Measurements from ENCODE around the gene RANGRF.
"Not testable (repeated sequence)": the region's sequence is repeated elsewhere in the genome, so short reads cannot be mapped to it uniquely, and the experiment has no call there.

RANGRF gene, protein sequence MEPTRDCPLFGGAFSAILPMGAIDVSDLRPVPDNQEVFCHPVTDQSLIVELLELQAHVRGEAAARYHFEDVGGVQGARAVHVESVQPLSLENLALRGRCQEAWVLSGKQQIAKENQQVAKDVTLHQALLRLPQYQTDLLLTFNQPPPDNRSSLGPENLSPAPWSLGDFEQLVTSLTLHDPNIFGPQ

DNA sequence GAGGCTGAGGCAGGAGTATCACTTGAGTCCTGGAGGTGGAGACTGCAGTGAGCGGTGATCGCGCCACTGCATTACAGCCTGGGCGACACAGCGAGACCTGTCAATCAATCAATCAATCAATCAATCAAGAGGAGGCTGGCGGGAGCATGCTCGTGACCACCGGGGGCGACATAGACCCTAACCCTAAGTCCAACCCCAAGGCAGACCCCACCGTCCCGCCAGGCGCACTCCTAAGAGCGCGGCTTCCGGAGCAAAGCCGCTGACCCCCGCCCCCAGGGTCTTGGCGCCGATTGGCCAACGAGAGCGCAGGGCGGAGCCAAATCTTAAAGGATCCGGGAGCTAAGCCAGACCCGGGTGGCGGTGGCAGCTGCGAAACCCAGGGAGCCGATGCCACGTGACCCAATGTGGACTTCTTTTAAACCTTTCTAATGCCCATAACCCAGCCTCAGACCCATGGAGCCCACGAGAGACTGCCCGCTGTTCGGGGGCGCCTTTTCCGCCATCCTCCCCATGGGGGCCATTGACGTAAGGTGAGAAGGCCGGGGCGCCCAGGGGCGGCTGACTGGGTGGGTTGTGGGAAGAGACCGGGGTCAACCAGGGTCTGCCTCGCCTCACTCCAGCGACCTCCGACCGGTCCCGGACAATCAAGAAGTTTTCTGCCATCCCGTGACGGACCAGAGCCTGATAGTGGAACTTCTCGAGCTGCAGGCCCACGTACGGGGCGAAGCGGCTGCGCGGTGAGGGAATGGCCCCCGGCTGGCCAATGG lies at the start of gene RANGRF:
Gene RANGRF (plus strand): TSS at position 335 of the 767 bp plus-strand sequence. CDS start 119 bp downstream, at position 454.
- DNase-seq (ENCODE audit: low read depth in 3 of 3): peak; percentile 65 to 90 (median 65)

DNA sequence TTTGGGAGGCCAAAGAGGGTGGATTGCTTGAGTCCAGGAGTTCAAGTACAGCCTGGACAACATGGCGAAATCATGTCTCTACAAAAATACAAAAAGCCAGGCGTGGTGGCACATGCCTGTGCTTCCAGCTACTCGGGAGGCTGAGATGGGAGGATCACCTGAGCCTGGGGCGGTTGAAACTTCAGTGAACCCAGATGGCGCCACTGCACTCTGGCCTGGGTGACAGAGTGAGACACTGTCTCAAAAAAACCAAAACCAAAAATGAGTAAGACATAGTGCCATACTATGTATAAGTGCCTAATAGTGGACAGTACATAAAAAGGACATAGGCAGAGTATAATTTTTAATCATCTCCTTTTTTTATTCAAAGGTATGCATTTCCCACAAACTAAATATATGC lies 44.6 kb upstream of the RANGRF start:
- DNase-seq (ENCODE audit: low read depth in 3 of 3): no peak

DNA sequence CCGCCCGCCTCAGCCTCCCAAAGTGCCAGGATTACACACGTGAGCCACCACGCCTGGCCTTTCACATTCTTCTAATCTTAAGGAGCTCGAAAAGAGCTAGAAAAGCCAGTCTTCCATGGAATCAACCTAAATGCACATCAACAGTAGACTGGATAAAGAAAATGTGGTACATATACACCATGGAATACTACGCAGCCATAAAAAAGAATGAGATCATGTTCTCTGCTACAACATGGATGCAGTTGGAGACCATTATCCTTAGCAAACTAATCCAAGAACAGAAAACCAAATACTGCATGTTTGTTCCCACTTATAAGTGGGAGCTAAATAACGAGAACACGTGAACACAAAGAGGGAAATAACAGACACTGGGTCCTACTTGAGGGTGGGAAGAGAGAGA lies 43.7 kb upstream of the RANGRF start:
- no peak for DNase-seq (ENCODE audit: low read depth in 3 of 3)

DNA sequence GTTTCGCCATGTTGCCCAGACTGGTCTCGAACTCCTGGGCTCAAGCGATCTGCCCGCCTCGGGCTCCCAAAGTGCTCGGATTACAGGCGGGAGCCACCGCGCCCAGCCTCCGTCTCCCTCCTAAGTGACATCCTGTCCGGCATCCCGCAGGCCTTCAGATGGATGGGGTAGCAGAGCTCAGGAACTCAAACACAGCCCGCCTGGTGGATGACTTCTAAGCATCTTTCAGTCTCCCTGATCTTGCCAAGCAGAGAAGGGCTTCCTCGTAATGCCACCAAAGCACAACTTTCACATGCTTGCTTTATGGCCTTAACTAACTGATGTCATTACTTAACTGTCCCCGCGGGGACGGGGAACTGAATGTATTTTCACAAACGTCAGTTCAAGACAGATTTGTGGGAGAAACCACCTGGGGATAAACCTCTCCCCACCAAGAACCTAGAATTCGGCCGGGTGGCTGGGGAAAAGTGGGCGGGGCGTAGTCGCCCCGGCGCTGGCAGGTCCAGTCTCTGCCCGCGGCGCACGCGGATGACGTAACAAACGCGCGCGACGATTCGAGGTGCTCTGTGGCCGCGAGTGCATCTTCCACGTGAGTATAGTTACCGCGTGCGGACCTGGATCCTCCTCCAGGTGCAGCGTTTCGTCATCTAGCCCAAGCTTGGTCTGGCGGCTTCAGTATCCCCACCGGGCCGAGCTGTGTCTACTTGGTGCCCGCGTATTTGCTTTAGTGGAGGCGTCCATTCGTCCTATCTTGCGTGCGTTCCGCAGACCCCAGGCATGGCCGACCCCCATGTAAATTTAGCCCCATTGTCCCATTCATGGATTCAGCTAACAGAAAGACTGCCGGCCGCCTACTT lies 39.5 kb upstream of the RANGRF start, which contains the start of gene PFAS:
Gene PFAS (plus strand): TSS at position 539 of the 857 bp plus-strand sequence. CDS start 4,649 bp downstream, outside the sequence.
- DNase-seq (ENCODE audit: low read depth in 3 of 3): peak; percentile 94 to 99 (median 95)

DNA sequence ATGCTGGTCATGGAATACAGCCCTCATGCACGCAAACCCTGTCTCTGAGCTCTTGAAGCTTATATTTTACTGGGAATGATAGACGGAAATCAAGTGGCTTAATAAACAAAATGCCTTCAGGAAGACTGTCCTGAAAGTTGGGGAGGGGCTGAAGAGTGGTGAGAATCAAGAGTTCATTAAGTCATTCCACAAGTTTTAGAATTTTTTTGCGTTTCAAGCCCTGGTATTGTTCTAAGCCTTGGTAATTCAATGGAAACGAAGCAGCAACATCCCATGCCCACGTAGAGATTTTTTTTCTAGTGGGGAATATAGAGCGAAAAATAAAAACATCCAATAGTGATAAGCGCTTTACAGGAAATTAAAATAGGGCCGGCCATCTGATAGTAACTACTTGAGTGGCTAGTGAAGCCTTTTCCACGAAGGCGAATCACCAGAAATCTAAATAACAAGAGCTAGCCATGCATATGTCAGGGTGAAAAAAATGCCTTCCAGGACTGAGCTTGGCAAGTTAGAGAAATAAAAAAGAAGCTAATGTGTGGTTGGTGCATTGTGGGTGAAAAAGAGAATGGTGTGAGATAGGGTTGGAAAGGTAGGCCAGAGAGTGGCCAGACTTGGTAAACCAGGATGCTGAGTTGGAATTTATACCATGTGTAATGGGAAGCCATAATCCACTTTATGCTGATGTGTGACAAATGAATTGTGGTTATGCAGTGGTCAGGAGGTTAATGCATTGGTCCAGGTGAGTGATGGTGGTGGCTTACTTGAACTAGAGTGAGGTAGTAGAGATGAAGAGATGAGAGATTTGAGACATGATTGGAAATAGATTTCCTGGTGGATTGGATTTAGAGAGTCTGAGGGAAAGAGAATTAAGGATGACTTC lies 38.6 kb upstream of the RANGRF start:
- no peak for DNase-seq (ENCODE audit: low read depth in 3 of 3)

DNA sequence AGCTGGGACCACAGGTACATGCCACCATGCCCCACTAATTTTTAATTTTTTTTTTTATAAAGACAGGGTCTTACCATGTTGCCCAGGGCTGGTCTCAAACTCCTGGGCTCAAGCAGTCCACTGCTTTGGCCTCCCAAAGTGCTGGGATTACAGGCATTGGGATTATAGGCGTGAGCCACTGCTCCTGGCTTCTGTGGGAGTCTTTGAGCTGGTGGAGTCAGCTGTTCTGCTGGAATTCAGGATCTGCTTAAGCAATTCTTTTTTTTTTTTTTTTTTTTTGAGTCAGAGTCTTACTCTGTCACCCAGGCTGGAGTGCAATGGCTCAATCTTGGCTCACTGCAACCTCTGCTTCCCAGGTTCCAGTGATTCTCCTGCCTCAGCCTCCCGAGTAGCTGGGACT lies 37.1 kb upstream of the RANGRF start:
- DNase-seq (ENCODE audit: low read depth in 3 of 3): not testable (repeated sequence)

DNA sequence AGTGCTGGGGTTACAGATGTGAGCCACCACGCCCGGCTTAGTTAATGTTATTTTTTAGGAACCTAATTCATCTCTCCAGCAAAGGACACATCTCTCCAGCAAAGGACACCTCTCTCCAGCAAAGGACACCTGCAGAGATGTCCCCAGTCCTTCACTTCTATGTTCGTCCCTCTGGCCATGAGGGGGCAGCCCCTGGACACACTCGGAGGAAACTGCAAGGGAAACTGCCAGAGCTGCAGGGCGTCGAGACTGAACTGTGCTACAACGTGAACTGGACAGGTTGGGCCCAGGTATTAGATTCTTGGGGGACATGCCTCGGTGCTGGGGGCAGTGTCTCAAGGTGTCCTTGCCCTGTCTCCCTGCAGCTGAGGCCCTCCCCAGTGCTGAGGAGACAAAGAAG lies 34.7 kb upstream of the RANGRF start:
- DNase-seq (ENCODE audit: low read depth in 3 of 3): no peak

DNA sequence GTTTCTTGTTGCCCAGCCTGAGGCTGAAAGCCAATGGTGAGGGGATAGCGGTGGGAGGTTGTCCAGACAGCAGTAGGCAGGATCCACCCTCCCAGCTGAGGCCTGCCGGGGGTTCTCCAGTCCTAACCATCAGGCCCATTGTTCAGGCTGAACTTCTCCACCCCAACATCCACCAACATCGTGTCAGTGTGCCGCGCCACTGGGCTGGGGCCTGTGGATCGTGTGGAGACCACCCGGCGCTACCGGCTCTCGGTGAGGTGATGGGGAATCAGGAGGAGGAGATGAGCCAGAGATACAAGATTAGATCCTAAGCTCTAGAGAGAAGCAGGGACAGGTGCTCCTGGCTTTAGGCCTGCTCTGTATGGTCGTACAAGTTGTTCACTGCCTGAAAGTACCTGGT lies 33.6 kb upstream of the RANGRF start:
- DNase-seq (ENCODE audit: low read depth in 3 of 3): no peak

DNA sequence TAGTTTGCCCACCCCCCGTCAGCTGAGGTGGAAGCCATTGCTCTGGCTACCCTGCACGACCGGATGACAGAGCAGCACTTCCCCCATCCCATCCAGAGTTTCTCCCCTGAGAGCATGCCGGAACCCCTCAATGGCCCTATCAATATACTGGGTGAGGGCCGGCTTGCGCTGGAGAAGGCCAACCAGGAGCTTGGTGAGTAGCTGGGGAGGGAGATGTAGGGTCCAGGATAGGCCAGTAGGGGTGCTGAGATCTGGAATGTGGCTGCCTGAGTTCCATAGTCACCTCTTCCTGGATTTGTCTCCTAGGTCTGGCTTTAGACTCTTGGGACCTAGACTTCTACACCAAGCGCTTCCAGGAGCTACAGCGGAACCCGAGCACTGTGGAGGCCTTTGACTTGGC lies 33.0 kb upstream of the RANGRF start:
- DNase-seq (ENCODE audit: low read depth in 3 of 3): no peak

DNA sequence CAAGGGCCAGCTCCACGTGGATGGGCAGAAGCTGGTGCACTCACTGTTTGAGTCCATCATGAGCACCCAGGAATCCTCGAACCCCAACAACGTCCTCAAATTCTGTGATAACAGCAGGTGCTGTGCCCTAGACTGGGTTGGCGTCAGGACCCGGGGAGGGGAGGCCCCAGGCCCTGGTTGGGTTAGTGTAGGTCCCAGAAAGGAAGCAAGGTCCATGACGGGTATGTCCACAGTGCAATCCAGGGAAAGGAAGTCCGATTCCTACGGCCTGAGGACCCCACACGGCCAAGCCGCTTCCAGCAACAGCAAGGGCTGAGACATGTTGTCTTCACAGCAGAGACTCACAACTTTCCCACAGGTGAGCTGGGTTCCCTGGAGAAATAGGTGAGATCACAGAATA lies 32.2 kb upstream of the RANGRF start:
- no peak for DNase-seq (ENCODE audit: low read depth in 3 of 3)

DNA sequence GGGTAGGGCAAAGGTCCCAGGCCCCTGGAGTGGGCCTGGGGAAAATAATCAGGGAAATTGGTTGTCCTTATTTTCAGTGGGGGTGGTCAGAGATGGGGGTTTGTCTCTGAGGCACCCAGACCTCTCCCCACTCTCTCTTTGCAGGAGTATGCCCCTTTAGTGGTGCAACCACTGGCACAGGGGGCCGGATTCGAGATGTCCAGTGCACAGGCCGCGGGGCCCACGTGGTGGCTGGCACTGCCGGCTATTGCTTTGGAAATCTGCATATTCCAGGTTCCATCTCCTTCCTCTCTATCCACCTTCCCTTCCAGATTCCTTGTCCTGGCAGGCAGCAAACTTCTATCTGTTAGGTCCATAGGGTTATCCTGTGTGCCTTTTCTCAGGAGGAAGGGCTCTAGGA lies 31.8 kb upstream of the RANGRF start:
- DNase-seq (ENCODE audit: low read depth in 3 of 3): no peak

DNA sequence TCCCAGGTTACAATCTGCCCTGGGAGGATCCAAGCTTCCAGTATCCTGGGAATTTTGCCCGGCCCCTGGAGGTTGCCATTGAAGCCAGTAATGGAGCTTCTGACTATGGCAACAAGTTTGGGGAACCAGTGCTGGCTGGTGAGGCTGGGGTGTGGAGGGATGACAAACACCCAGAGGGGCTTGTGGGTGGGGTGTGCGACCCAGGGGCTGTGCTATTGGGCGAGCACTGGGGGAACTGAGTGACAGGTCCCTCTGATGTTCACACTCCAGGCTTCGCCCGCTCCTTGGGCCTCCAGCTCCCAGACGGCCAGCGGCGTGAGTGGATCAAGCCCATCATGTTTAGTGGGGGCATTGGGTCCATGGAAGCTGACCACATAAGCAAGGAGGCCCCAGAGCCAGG lies 30.7 kb upstream of the RANGRF start:
- no peak for DNase-seq (ENCODE audit: low read depth in 3 of 3)

DNA sequence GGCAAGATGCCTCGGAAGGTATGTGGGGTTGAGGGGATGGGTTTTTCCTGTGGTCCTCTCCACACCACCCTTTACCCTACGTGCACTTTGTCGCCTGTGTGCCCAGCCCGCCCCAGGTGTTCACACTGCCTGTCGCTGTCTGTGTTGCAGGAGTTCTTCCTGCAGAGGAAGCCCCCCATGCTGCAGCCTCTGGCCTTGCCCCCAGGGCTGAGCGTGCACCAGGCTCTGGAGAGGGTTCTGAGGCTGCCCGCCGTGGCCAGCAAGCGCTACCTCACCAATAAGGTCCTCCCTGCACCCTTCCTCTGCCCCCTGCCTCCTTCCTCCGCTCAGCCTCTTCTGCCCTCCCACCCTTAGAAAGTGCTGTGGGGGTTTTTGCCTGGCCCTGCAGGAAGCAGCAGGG lies 24.1 kb upstream of the RANGRF start:
- DNase-seq (ENCODE audit: low read depth in 3 of 3): no peak

DNA sequence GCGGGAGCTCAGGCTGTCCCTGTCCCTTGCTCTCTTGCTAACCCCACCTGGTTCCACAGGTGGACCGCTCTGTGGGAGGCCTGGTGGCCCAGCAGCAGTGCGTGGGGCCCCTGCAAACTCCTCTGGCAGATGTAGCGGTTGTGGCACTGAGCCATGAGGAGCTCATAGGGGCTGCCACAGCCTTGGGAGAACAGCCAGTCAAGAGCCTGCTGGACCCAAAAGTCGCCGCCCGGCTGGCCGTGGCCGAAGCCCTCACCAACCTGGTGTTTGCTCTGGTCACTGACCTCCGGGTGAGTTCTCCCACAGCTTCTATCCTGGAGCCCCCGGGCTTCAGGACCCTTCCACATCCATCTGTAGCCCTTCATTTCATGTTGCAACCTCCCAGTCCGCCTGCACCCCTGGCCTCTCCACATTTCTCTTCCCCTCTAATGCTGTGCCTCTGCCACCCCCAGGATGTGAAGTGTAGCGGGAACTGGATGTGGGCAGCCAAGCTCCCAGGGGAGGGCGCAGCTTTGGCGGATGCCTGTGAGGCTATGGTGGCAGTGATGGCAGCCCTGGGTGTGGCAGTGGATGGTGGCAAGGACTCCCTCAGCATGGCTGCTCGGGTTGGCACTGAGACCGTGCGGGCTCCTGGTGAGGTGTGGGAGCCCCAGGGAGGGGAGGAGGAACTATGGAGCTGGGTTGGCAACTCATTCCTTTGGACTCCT lies 23.5 kb upstream of the RANGRF start:
- DNase-seq (ENCODE audit: low read depth in 3 of 3): no peak

DNA sequence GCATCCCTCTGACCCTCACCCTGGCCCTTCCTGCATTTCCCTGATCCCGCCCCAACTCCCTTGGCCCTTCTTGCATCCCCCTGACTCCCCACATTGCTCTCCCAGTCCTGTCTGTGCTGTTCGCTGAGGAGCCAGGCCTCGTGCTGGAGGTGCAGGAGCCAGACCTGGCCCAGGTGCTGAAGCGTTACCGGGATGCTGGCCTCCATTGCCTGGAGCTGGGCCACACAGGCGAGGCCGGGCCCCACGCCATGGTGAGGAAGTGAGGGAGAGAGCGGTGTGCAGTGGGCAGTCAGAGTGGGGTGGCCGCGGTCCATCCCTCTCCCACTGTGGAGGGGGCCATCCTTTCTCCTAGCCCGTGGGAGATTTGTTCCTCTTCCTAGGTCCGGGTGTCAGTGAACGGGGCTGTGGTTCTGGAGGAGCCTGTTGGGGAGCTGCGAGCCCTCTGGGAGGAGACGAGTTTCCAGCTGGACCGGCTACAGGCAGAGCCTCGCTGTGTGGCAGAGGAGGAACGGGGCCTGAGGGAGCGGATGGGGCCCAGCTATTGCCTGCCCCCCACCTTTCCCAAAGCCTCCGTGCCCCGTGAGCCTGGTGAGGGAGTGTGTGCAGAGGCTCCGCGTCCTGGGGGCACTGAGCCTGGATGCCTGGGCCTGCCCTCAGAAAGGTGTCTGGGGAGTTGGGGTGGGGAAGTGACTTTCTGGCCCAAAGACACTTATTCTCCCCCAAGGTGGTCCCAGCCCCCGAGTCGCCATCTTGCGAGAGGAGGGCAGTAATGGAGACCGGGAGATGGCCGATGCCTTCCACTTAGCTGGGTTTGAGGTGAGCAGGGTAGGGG lies 21.6 kb upstream of the RANGRF start:
- DNase-seq (ENCODE audit: low read depth in 3 of 3): no peak

DNA sequence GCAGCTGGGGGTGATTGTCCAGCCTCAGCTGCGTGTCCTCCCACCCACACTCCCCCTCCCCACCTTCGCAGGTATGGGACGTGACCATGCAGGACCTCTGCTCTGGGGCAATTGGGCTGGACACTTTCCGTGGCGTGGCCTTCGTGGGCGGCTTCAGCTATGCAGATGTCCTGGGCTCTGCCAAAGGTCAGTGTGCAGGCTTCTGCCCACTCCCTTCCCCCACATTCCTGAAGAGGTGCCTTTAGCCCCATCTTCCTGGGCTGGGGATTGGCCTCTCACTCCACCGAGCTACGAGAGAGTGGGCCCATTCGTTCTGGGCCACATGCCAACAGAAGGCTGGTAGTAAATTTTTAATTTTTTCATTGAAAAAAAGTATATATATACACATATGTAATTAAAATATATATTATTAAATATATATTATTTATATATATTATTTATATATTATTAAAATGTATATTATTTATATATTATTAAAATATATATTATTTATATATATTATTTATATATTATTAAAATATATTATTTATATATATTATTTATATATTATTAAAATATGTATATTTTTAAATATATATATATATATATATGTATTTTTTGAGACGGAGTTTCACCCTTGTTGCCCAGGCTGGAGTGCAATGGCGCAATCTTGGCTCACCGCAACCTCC lies 20.9 kb upstream of the RANGRF start:
- DNase-seq (ENCODE audit: low read depth in 3 of 3): no peak

DNA sequence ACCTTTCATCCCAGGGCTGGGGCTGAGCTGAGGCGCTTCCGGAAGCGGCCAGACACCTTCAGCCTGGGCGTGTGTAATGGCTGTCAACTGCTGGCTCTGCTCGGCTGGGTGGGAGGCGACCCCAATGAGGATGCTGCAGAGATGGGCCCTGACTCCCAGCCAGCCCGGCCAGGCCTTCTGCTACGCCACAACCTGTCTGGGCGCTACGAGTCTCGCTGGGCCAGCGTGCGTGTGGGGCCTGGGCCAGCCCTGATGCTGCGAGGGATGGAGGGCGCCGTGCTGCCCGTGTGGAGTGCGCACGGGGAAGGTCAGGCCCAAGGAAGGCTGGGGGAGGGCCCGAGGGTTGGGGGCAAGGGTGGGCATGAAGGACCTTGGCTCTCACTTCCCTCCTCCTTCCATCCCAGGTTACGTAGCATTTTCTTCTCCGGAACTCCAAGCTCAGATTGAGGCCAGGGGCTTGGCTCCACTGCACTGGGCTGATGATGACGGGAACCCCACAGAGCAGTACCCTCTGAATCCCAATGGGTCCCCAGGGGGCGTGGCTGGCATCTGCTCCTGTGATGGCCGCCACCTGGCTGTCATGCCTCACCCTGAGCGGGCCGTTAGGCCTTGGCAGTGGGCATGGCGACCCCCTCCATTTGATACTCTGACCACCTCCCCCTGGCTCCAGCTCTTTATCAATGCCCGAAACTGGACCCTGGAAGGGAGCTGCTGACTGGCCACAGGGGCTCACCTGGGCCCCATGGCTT lies 19.7 kb upstream of the RANGRF start:
- no peak for DNase-seq (ENCODE audit: low read depth in 3 of 3)

DNA sequence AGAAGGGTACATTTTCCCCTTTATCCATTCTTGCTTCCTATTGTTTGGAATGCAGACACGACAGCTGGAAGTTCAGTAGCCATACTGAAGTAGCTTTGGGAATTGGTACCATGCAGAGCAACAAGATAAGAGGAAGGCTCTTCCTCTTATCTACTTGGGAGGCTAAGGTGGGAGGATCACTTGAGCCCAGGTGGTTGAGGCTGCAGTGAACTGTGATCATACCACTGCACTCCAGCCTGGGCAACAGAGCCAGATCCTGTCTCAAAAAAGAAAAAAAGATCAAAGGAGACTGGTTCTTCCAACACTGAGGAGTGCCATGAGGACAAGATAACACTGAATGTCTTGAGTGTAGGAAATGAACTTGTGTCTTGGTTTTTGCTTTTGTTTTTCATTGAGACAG lies 16.0 kb upstream of the RANGRF start:
- DNase-seq (ENCODE audit: low read depth in 3 of 3): no peak
